K562 (cell line): Measurements from ENCODE around the gene HAO2.

Experiments used
- ATF7 ChIP-seq: fragments of 450-650 bp; IDR thresholded peaks from 2 replicates; pipeline ENCODE4 v1.7.1; 2014; ENCODE audit warnings: mild to moderate bottlenecking, moderate library complexity
- TF ChIP-seq, protein P1 (sequence below), 3 experiments: IDR thresholded peaks in 2 of 3; conservative IDR thresholded peaks in 1 of 3; 2 replicates each; pipeline ENCODE4 v1.5.1; 2011 to 2012; ENCODE audit warnings: low read length in 3 of 3, mild to moderate bottlenecking in 3 of 3, control low read depth in 2 of 3, improper control_type of control experiment in 1 of 3, inconsistent platforms in 1 of 3, low read depth in 1 of 3, mixed read lengths in 1 of 3, moderate library complexity in 1 of 3; ENCODE audit not compliant: insufficient read depth in 2 of 3
- TF ChIP-seq, protein P2 (sequence below): sonication (generic); formaldehyde crosslinking; IDR thresholded peaks from 2 replicates; pipeline ENCODE4 v1.5.0; 2020; ENCODE audit warnings: missing genetic modification reagents

DNA sequence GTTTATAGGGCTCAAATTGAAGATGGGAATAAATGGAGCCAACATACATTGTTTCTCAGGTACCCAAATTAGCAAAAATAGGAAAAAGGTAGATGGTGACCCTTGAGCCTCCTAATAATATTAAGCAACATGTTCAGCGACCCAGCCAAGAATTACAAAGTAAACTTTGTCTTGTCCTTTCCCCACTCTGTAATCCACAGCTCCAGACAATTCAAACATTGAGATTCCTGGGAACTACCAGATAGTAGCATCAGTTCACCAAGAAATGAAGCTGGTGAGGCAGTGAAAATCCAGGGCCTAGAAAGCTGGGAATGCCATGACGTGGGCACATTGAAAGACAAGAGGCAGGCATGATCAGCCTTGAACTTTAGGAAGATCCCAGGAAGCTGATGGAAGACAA lies 11.7 kb downstream of the HAO2 start:
- TF ChIP-seq, protein P1, sequence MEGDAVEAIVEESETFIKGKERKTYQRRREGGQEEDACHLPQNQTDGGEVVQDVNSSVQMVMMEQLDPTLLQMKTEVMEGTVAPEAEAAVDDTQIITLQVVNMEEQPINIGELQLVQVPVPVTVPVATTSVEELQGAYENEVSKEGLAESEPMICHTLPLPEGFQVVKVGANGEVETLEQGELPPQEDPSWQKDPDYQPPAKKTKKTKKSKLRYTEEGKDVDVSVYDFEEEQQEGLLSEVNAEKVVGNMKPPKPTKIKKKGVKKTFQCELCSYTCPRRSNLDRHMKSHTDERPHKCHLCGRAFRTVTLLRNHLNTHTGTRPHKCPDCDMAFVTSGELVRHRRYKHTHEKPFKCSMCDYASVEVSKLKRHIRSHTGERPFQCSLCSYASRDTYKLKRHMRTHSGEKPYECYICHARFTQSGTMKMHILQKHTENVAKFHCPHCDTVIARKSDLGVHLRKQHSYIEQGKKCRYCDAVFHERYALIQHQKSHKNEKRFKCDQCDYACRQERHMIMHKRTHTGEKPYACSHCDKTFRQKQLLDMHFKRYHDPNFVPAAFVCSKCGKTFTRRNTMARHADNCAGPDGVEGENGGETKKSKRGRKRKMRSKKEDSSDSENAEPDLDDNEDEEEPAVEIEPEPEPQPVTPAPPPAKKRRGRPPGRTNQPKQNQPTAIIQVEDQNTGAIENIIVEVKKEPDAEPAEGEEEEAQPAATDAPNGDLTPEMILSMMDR (IDR thresholded peaks at IDR 0.05 in 2 of 3, conservative IDR thresholded peaks at IDR 0.05 in 1 of 3; ENCODE audit: insufficient read depth in 2 of 3, low read depth in 1 of 3, low read length in 3 of 3), result no peak
- TF ChIP-seq, protein P2, sequence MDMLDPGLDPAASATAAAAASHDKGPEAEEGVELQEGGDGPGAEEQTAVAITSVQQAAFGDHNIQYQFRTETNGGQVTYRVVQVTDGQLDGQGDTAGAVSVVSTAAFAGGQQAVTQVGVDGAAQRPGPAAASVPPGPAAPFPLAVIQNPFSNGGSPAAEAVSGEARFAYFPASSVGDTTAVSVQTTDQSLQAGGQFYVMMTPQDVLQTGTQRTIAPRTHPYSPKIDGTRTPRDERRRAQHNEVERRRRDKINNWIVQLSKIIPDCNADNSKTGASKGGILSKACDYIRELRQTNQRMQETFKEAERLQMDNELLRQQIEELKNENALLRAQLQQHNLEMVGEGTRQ, result no peak
- no peak for TF ChIP-seq ATF7
